T1000 (cell line): ENCODE data around the gene SPATA16.
"Not testable (repeated sequence)": the region's sequence is repeated elsewhere in the genome, so short reads cannot be mapped to it uniquely, and the experiment has no call there.

Experiments used
- DNase-seq: peaks from one replicate; lab custom pipeline; 2025; ENCODE audit warnings: mixed read lengths; lab: John Stamatoyannopoulos, UW

SPATA16 gene

GRCh38 chr3:173140986-173141385 is at the start of gene SPATA16:
Gene SPATA16, minus strand, starts transcription at chr3:173141235. Its CDS starts 23,504 bp downstream, at chr3:173117731.
- DNase-seq, result no peak

- DNase-seq, result not testable (repeated sequence)
Measured at GRCh38 chr3:173183022-173183421, 42.0 kb upstream of the SPATA16 start.

GRCh38 chr3:173173652-173174051 is 32.6 kb upstream of the SPATA16 start:
- DNase-seq, result no peak

- not testable (repeated sequence) for DNase-seq
Measured at GRCh38 chr3:173159139-173159538, 18.1 kb upstream of the SPATA16 start.

GRCh38 chr3:173156533-173156932 is 15.5 kb upstream of the SPATA16 start:
- DNase-seq, result not testable (repeated sequence)

- no peak for DNase-seq
Measured at GRCh38 chr3:173153631-173154030, 12.6 kb upstream of the SPATA16 start.

- DNase-seq, result no peak
Measured at GRCh38 chr3:173139420-173139819, 1.6 kb downstream of the SPATA16 start.

- no peak for DNase-seq
Measured at GRCh38 chr3:173138026-173138425, 3.0 kb downstream of the SPATA16 start.

GRCh38 chr3:173135059-173135458 is 6.0 kb downstream of the SPATA16 start:
- no peak for DNase-seq

GRCh38 chr3:173128633-173129032 is 12.4 kb downstream of the SPATA16 start:
- no peak for DNase-seq

- DNase-seq, result no peak
Measured at GRCh38 chr3:173111321-173111720, 29.7 kb downstream of the SPATA16 start.

- no peak for DNase-seq
Measured at GRCh38 chr3:173109143-173109542, 31.9 kb downstream of the SPATA16 start.

- no peak for DNase-seq
Measured at GRCh38 chr3:173103469-173103868, 37.6 kb downstream of the SPATA16 start.

GRCh38 chr3:173098959-173099358 is 42.1 kb downstream of the SPATA16 start:
- DNase-seq, result no peak

GRCh38 chr3:173096994-173097785 is 43.8 kb downstream of the SPATA16 start:
- no peak for DNase-seq

GRCh38 chr3:173096140-173096539 is 44.9 kb downstream of the SPATA16 start:
- no peak for DNase-seq

GRCh38 chr3:173092038-173092437 is 49.0 kb downstream of the SPATA16 start:
- DNase-seq, result no peak

GRCh38 chr3:173090492-173090891 is 50.5 kb downstream of the SPATA16 start:
- no peak for DNase-seq

GRCh38 chr3:173089283-173089682 is 51.8 kb downstream of the SPATA16 start:
- no peak for DNase-seq

- no peak for DNase-seq
Measured at GRCh38 chr3:173078525-173078924, 62.5 kb downstream of the SPATA16 start.

- no peak for DNase-seq
Measured at GRCh38 chr3:173066044-173067004, 74.7 kb downstream of the SPATA16 start.

GRCh38 chr3:173065543-173065981 is 75.5 kb downstream of the SPATA16 start:
- DNase-seq, result peak; percentile 29

GRCh38 chr3:173064631-173065030 is 76.4 kb downstream of the SPATA16 start:
- DNase-seq, result no peak
